HK-2 (cell line): ENCODE measurements around the gene TOMM22.
"Not testable (repeated sequence)": the region's sequence is repeated elsewhere in the genome, so short reads cannot be mapped to it uniquely, and the experiment has no call there.

Experiments
- DNase-seq: peaks from one replicate; pipeline ENCODE4 v3.0.0-alpha.2; 2018; ENCODE audit not compliant: unreplicated experiment

Gene TOMM22

DNA sequence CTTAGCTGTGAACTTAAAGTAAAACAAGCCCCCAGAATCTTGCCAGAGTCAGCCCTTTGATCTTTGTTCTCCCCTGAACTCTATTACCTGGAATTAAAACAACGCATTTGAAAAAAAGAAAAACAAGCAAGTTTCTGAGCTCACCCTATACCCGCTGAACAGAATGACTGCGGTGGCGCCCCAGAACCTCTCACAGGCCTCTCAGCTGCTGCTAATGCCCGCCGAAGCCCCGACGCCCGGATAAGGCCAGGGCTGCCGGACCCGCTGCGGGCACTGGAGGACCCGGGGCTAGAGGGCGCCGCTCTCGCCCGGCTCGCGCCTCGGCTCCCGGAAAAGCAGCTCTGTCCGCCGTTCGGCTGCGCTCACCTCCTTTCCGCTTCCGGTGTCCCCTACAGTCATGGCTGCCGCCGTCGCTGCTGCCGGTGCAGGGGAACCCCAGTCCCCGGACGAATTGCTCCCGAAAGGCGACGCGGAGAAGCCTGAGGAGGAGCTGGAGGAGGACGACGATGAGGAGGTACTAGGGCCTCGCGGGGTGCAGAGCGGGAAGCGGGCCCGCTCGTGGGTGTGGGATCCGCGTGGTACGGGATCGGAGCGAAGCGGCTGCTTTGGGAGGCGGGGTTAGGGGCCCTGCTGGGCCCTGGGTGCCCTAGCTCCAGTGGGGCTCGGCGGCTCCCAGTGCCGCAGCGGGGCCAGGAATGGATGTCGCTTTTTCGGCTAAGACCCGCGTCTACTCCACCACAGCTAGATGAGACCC, at the start of gene TOMM22:
TOMM22 (plus strand) TSS at position 376 of the 754 bp plus-strand sequence; CDS start at position 398, 22 bp downstream.
- peak; percentile 88 for DNase-seq

DNA sequence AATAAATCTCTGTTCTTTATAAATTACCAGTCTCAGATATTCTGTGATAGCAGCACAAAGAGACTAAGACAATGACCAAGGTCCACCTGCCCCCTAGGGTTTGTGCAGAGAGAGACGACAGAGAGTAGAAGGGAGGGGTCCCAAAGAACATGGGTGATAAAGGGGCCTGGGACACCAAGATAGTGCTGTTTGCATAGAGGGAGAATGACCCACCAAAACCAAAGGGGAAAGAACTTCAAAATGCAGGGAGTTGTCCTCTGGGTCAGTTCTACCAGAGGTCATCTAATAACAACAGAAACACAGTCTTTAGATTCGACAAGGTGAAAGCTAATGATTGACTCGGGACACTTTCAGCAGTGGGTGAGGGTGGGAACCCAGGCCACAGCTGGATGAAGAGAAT, 49.2 kb upstream of the TOMM22 start:
- no peak for DNase-seq

DNA sequence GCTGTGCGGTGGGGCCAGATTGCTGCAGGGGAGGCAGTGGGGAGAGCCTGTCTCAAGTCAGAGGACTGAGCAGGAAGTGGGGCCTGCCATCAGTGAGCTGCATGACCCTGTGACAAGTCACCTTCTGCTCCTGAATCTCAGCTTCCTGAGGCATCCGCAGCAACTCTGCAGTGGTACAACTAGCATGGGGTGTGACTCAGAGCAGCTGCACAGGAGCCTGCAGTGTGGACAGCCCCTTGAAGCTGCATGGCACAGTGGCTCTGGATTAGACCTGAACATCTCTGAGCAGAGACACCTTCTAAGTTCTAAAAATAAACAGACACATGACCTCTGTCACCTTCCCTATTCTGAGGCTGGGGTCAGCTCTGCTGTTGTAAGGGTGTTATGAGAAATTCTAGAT, 43.5 kb upstream of the TOMM22 start:
- DNase-seq = no peak

DNA sequence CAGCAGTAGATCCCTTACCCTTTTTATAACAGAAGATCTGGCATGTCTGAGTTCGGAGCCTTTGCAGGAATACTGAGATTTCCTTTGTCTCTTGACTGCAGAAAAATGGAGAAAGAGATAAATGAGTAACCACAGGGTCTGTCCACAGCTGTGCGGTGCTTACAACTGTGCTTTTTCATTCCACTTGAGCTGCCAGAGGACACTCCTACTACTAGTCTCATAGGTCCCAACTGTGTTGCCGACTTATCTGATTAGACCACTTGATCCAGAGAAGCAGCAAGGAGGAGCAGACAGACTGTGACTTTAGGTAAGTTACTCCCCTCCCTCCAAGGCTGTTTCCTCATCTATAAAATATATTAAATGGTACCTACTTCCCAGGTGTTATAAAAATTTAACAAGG, 43.0 kb upstream of the TOMM22 start:
- DNase-seq = no peak

DNA sequence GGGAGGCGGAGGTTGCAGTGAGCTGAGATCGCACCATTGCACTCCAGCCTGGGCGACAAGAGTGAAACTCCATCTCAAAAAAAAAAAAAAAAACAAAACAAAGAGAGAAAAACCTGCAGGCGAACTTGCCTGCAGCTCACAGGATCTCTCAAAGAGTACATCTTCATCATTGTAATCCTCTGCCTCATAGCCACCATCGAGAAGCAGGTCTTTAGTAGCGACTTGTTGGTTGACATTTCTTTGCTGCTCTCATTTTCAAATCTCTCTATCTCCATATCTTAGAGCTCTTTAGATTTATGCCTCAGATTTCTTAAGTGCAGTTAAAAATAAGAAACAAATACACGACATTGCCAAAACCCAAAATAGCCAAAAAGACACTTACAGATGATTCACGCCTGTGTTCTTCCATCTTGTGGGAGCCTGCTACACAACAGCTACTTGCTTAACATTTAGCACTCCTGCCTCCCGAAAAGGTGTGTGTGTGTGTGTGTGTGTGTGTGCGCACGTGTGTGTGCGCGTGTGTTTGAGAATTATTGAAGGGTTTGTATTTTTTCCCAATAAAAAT, 40.2 kb upstream of the TOMM22 start:
- no peak for DNase-seq

DNA sequence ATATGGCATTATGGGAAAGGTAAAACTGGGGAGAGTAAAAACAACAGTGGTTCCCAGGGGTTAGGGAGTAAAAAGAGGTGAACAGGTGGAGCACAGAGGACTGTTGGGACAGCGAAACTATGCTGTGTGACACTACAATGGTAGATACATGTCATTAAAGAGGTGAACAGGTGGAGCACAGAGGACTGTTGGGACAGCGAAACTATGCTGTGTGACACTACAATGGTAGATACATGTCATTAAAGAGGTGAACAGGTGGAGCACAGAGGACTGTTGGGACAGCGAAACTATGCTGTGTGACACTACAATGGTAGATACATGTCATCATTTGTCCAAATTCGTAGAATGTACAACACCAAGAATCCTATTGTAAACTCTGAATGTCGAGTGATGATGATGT, 37.5 kb upstream of the TOMM22 start:
- DNase-seq = not testable (repeated sequence)

DNA sequence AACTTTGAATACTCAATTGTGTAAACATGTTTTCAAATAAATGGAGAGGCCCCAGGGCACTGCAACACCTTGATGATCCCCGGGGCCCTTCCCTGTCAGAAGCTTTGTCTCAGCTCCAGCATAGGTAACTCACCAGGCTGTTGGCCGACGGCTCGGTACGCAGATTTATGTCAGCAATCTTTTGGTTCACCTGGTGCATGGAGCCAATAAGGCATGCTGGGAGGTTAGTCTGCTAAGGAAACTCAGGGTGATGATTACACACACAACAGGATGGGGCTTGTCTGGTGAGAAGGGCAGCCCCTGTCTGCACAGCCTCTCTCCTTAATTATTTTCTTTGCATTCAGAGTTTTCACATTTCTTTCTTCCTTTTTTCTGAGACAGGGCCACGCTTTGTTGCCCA, 36.3 kb upstream of the TOMM22 start:
- no peak for DNase-seq

DNA sequence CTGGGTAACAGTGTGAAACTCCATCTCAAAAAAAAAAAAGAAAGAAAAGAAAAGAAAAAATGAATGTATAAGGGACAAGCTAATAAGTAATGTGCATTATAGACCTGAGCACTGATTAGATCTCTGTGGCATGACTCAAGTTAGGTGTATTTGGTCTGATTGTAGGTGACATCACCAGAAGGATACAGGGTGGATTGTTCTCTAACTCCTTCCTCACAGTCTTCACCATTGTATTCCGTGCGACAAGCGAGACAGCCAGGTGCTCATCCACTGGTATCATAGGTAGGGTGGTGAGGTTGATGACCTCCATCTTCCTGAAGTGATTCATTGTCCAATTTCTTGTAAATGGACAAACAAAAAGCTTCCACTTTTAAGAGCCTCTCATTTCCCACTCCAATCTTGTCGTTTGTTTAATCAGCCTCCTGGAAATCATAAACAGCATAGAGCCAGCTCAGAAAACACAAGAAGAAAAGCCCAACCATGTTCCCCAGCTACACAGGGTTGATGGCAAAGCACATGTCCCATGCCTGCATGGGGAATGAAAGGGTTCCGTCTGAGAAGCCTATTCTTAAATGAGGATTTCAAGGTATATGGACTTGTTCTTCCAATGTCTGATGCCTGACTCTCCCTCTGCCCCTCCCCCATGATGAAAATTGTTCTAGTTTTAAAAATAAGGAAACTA, 31.8 kb upstream of the TOMM22 start:
- DNase-seq = no peak

DNA sequence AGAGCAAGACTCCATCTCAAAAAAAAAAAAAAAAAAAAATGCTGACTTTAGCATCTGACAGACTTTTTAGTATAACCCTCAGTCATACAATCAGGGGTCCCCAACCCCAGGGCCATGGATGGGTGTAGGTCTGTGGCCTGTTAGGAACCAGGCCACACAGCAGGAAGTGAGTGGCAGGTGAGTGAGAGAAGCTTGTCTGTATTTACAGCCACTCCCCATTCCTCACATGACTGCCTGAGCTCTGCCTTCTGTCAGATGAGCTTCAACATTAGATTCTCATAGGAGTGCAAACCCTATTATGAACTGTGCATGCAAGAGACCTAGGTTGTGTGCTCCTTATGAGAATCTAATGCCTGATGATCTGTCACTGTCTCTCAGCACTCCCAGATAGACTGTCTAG, 28.9 kb upstream of the TOMM22 start:
- DNase-seq = no peak

DNA sequence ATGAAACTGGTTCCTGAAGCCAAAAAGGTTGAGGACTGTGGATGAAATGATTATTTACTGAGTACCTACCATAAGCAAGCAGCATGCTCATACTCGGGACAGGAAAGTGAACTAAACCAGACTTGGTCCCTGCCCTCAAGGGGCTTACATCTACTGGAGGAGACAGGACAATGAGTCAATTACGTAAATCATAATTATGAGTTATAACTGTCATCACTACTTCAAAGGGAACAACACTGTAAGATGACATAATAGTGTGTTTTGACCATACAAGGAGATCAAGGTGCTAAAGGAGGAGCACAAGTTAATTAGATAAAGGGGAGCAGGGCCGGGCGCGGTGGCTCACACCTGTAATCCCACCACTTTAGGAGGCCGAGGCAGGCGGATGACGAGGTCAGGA, 28.0 kb upstream of the TOMM22 start:
- no peak for DNase-seq

DNA sequence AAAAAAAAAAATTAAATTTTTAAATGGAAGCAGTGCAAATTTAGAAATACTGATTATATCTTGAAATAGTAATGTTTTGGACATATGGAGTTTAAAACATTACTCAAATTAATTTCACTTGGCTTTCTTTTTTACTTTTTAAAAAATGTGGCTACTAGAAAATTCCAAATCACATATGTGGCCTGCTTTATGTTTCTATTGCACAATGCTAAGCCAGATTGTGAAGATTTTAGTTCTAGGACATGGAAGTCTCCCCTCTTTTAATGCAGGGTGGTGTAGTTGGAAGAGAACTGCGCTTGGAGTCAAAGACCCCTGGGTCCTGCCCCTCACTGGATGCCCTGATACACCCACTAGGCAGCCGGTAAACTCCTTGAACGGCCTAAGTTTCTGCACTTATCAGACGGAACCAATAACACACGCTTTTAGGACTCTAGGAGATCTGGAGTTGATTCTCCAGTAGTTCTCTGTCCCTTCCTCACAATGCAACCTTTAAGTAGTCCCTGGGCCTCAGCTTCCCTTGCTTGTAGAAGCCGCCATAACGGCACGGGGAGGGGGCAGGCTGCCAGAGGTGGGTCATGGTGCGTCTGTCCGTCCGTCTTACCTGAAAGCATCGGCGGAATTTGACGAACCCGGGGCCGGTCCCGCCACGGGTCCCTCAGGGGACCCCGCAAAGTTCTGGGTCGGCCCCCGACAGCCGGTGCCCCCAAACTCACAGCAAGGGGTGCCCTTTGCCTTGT, 26.1 kb upstream of the TOMM22 start:
- no peak for DNase-seq

DNA sequence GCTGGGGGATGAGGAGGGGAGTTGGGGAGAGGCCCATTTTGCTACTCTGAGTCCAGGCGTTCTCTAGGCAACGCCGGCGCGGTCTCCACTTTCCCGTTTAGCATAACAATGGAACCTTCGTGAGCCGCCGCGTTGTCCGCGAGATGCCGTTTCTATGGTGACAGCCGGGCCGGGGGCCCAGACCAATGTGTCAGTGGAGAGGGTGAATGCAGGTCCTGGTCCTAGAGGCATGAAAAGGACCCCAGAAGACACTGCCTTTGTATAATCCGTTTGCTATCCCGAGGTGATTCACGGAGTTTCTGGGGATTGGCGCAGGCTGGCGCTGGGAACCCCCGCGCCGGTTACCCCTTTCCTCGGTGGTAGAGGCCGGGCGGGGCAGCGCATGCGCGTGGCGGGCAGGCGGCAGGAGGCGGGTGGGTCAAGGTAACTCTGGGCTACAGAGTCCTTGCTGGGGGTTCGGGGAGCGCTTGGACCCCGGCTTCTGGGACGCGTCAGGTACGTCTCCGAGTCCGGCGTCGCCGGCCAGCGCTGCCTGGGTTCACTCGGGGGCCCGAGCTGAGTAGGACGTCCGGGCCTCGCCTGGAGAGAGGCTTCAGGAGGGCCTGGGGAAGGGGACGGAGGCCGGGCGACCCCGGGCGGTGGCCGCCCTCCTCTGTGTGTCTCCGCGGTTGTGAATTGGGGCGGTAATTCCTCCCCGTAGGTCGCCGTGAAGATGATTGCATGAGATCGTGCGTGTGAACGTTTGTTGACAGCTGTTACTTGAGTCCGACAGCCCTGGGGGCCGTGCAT, 25.3 kb upstream of the TOMM22 start, which contains the start of the genes CBY1 and FAM227A:
CBY1 (plus strand) TSS at position 383 of the 789 bp plus-strand sequence. CDS start 11,417 bp downstream, outside the sequence.
FAM227A (minus strand) TSS at position 137 of the 789 bp plus-strand sequence. CDS start 6,224 bp downstream, outside the sequence.
- DNase-seq = peak; percentile 85

DNA sequence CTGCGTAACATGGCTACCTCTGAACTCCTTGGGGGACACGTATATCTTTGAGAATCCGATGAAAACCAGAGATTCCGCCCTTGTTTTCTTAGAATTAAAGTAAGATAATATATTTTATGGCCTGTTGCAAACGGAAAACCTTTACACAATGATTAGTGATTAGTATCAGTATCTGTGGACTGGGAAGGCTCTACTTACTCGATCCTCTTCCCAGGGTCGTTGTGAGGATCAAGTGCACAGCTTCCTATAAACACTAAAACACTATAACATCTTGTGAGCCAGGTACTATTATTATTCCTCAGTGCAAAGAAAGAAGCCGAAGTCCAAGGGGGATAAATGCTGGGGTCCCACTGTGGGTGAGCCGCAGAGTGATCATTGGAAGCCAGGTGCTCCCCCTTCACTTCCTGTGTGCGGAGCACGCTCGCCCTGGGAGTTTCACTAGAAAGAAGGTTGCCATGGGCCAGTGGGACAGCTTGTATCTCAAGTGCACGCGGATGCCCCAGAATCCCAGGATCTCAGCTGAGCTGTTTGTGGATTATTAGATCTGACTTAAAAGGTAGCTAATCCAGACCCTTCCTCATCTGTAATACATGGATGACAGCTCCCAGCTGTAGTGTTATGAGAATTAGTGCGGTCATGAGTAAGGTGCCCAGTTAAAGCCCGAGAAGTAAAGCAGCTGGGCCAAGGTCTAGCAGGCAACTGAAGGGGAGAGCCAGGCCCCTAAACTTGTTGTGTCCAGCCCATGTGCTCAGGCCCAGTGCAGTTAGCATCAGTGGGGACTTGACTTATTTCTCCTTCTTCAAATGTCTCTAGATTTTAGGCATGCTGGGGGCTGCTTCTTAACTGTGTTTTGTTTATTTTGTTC, 24.5 kb upstream of the TOMM22 start:
- peak; percentile 35 for DNase-seq

DNA sequence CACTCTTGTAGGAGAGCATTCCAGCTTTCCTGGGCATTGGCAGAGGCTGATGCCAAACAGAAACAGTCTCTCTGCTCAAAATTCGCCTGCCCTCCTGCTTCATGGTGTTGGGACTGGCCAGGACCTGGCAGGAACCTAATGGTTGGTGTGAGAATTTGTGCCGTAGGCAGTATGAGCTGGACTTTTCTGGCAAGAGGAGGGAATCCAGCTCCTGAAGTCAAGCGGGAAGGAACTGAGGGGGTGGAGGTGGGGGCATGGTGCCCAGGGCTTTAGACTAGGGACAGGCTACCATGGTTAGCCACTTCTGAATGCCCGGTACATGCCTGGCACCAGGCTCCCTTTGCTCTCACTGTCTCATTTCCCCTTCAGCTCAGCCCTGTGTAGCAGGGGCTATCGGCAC, 6.9 kb upstream of the TOMM22 start:
- DNase-seq = no peak

DNA sequence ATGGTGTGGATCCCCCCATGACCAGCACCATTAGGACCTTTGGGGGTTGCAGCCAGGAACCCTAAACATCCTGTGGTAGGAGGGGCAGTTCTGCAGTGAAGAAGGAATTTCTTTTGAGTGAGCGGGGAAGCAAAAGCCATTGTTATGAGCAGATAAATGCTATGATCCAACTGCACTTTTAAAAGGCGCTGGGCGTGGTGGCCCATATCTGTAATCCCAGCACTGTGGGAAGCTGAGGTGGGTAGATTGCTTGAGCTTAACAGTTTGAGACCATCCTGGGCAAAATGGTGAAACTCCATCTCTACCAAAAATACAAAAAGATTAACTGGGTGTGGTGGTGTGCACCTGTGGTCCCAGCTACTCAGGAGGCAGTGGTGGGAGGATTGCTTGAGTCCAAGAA, 5.9 kb upstream of the TOMM22 start:
- no peak for DNase-seq

DNA sequence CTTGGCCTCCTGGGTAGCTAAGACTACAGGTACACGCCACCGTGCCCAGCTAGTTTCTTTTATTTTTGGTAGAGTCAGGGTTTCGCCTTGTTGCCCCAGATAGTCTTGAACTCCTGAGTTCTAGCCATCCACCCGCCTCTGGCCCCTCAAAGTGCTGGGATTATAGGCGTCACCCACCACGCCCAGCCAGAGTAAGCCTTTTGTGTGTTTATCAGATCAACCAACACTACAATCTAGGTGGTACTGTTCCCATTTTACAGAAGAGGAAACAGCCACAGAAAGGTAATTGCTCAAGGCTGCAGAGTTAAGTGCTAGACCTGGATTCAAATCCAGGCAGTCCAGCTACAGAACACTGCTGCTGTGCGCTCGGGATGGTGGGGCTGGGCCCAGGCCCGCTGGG, 3.1 kb downstream of the TOMM22 start:
- DNase-seq = no peak

DNA sequence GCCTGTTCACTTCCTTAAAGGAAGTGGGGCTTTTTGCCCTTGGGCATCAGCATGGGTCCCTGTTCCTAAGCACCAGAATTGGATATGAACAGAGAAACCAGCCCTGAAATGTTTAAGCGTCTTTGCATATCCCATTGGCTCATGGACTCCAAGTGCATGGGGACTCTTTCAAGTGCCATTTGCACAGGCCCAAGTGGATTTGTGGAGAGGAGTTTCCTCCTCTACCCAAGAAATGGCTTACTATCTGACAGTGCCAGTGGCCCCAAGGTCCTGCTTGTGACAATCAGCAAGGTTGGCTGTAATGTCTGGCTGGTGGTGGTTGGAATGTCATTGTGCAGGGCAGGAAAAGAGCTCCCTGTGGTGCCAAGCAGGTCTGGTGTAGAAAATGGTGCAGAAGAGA, 4.0 kb downstream of the TOMM22 start:
- DNase-seq = no peak

DNA sequence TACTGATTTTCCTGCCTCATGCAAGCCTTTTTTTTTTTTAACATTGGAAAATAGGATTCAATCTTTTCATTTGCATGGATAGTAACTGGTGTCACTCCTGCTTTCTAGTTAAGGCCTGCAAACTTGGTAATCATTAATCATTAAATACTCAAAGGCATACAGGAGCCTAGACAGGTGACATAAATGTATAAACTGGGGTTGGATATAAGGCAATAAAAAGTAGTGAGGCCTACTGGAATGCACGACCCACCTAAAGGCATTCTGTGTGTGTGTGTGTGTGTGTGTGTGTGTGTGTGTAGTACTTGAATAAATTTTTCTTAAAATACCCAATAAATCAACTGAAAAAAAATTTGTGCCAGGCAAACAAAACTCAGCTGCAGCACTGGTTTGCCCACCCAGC, 7.9 kb downstream of the TOMM22 start:
- no peak for DNase-seq

DNA sequence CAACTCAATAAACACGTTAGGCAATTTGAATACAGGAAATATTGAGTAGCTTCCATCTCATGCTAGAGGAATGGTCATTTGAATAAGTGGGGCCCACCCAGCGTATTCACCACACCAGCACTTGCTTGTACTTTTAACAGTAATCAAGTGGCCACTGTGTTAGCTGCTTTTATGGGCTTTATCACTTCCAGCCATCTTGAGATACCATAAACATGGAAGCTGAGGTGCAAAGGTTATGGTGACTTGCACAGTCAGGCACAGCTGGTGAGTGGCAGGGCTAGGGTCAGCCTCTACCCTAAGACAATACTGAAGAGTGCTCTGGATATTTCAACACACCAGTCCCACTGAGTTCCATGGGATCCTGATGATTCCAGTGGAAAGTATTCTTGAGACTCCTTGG, 12.3 kb downstream of the TOMM22 start:
- no peak for DNase-seq

DNA sequence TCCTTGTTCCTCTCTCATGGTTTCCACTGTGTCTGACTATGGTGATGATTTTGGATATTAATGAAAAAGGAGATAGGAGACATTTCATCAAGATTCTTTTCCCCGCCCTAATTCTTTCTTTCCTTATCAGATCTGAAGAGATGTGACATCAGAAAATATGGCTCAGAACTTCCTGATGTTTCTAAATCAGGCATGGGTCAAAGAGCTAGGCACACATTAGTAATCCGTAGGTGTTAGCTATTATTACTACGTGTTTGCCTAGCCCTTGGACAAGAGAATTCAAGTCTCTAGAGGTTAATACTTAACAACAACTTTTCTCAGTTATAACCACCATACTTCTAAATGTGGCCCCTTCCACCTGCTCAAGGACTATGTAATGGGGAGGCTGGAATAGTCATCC, 13.2 kb downstream of the TOMM22 start:
- DNase-seq = no peak
